Activated CD4-positive, alpha-beta memory T cell treated with anti-CD3 and anti-CD28 coated beads for 36 hours (primary cell): Measurements from ENCODE around the gene FN1. TPM values are rescaled to one million over a fixed set of nuclear protein-coding genes. Genes with fewer than 3 reads are reported as not detected.

Source experiments
- CTCF ChIA-PET: fragments of 350-600 bp; sonication (Branson Sonifier 250); formaldehyde crosslinking; loops from one replicate; lab custom pipeline; 2021; ENCODE audit warnings: antibody characterized with exemption, inconsistent platforms; lab: Charles Lee
- POLR2A ChIA-PET: fragments of 350-600 bp; sonication (Branson Sonifier 250); formaldehyde crosslinking; loops from one replicate; lab custom pipeline; 2021; ENCODE audit warnings: antibody characterized with exemption; lab: Charles Lee
- DNase-seq: peaks from one replicate; pipeline ENCODE4 v3.0.0-alpha.2; 2020
- H3K27ac Mint-ChIP-seq: one replicate; pipeline ENCODE4 v1.8.0; 2021; ENCODE audit warnings: mixed read lengths
- H3K27me3 Mint-ChIP-seq: one replicate; pipeline ENCODE4 v1.8.0; 2021; ENCODE audit warnings: mixed read lengths
- H3K36me3 Mint-ChIP-seq: one replicate; pipeline ENCODE4 v1.8.0; 2021; ENCODE audit warnings: mixed read lengths
- H3K4me1 Mint-ChIP-seq: one replicate; pipeline ENCODE4 v1.8.0; 2021; ENCODE audit warnings: low read depth, mixed read lengths
- H3K4me3 Mint-ChIP-seq: one replicate; pipeline ENCODE4 v1.8.0; 2021; ENCODE audit warnings: mild to moderate bottlenecking, mixed read lengths
- H3K9me3 Mint-ChIP-seq: one replicate; pipeline ENCODE4 v1.8.0; 2021; ENCODE audit warnings: mixed read lengths
- intact Hi-C: fragments of 100-400 bp; cut with micrococcal nuclease; formaldehyde crosslinking; loops from one replicate; pipeline ENCODE4 v1.15.1; 2023
- total RNA-seq, 2 experiments: library from RNA; stranded (reverse); gene quantifications; one replicate each; pipeline ENCODE4 v1.2.3, GENCODE V29; 2021

The FN1 gene
- total RNA-seq, 2 experiments from 2014 or later, result 0.50 to 0.53 TPM

DNA sequence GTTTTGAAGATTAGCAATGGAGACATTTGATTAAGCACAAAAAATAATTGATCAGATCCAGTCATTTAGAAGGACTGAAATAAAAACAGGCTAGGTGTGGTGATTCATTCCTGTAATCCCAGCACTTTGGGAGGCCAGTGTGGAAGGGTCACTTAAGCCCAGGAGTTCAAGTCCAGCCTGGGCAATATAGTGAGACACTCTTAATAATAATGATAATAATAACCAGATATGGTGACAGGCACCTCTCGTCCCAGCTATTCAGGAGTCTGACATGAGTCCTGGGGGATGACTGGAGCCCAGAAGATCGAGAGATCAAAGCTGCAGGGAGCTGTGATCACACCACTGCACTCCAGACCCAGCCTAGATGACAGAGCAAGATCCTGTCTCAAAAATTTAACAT lies 3.5 kb upstream of the FN1 start:
- Mint-ChIP-seq H3K36me3 (no peaks in the 10 kb centered on the region), H3K4me1 (peaks cover 15% of the 10 kb centered on the region), H3K27ac (no peak overlapping the region), H3K9me3 (no peaks in the 10 kb centered on the region), H3K27me3 (peaks cover 44% of the 10 kb centered on the region), H3K4me3 (no peak overlapping the region)
- POLR2A ChIA-PET, result no interaction called here
- CTCF ChIA-PET, result no interaction called here
- intact Hi-C loops, result loop anchor here (5.0 to 10.0 kb wide), 2 partner anchors 483 to 575 kb away; partner anchors contain the start of gene MREG
- no peak for DNase-seq

DNA sequence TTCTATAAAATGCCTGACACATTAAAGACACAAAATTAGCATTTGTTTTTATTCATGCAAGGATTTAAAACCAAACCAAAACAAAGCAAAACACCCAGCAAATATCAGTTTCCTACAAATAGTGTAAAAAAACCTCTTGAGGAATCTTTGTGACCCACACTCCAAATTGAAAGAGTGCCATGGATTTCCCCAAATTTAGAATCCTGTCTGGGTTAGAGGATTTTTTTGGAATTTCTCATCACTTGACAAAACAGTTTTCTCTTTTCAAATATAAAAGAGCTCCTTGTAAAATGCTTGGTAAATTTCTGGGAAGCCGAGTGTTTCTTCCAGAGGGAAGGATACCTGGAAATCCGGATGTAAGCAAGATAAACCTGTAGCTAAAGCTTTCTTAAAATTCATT lies 1.7 kb upstream of the FN1 start:
- no peak for DNase-seq
- Mint-ChIP-seq H3K27ac (no peak overlapping the region), H3K36me3 (no peaks in the 10 kb centered on the region), H3K4me1 (peaks cover 15% of the 10 kb centered on the region), H3K9me3 (no peaks in the 10 kb centered on the region), H3K4me3 (no peak overlapping the region), H3K27me3 (peaks cover 50% of the 10 kb centered on the region)
- intact Hi-C loops, result loop anchor here (5.0 to 10.0 kb wide), 2 partner anchors 485 to 577 kb away; partner anchors contain the start of gene MREG
- ChIA-PET CTCF (no interaction called here), POLR2A (no interaction called here)

GRCh38 chr2:215436705-215437565 lies 1.1 kb upstream of the FN1 start:
- ChIA-PET POLR2A (no interaction called here), CTCF (no interaction called here)
- intact Hi-C loops, result loop anchor here (5.0 to 10.0 kb wide), 2 partner anchors 485 to 578 kb away; partner anchors contain the start of gene MREG
- no peak for DNase-seq
- Mint-ChIP-seq H3K4me1 (peaks cover 15% of the 10 kb centered on the region), H3K9me3 (no peaks in the 10 kb centered on the region), H3K27me3 (peaks cover 51% of the 10 kb centered on the region), H3K4me3 (peak overlapping the region; percentile 72), H3K27ac (no peak overlapping the region), H3K36me3 (no peaks in the 10 kb centered on the region)

GRCh38 chr2:215435280-215435869 lies 493 bp downstream of the FN1 start:
- ChIA-PET POLR2A (no interaction called here), CTCF (no interaction called here)
- H3K4me3 Mint-ChIP-seq, result peak overlapping the region; percentile 55
- peaks cover 61% of the 10 kb centered on the region for H3K27me3 Mint-ChIP-seq
- H3K27ac Mint-ChIP-seq, result no peak overlapping the region
- intact Hi-C loops, result loop anchor here (5.0 to 10.0 kb wide), 2 partner anchors 487 to 579 kb away; partner anchors contain the start of gene MREG
- no peaks in the 10 kb centered on the region for H3K9me3 Mint-ChIP-seq
- peaks cover 15% of the 10 kb centered on the region for H3K4me1 Mint-ChIP-seq
- H3K36me3 Mint-ChIP-seq, result no peaks in the 10 kb centered on the region
- DNase-seq, result peak; percentile 9

GRCh38 chr2:215434447-215435279 lies 1.2 kb downstream of the FN1 start:
- Mint-ChIP-seq H3K27me3 (peaks cover 64% of the 10 kb centered on the region), H3K9me3 (no peaks in the 10 kb centered on the region), H3K4me1 (peaks cover 15% of the 10 kb centered on the region), H3K36me3 (no peaks in the 10 kb centered on the region), H3K27ac (no peak overlapping the region), H3K4me3 (peak overlapping the region; percentile 55)
- POLR2A ChIA-PET, result no interaction called here
- CTCF ChIA-PET, result no interaction called here
- intact Hi-C loops, result loop anchor here (5.0 to 10.0 kb wide), 2 partner anchors 488 to 580 kb away; partner anchors contain the start of gene MREG
- no peak for DNase-seq

- peaks cover 57% of the 10 kb centered on the region for H3K27me3 Mint-ChIP-seq
- intact Hi-C loops, result loop anchor here (10.0 kb wide), 1 partner anchor 582 kb away; the partner anchor contains the start of gene MREG
- H3K4me3 Mint-ChIP-seq, result no peak overlapping the region
- POLR2A ChIA-PET, result no interaction called here
- H3K4me1 Mint-ChIP-seq, result peaks cover 15% of the 10 kb centered on the region
- DNase-seq, result no peak
- H3K36me3 Mint-ChIP-seq, result no peaks in the 10 kb centered on the region
- H3K27ac Mint-ChIP-seq, result no peak overlapping the region
- no peaks in the 10 kb centered on the region for H3K9me3 Mint-ChIP-seq
- CTCF ChIA-PET, result no interaction called here
These were observed 2.9 kb downstream of the FN1 start for GRCh38 chr2:215432759-215433594.

DNA sequence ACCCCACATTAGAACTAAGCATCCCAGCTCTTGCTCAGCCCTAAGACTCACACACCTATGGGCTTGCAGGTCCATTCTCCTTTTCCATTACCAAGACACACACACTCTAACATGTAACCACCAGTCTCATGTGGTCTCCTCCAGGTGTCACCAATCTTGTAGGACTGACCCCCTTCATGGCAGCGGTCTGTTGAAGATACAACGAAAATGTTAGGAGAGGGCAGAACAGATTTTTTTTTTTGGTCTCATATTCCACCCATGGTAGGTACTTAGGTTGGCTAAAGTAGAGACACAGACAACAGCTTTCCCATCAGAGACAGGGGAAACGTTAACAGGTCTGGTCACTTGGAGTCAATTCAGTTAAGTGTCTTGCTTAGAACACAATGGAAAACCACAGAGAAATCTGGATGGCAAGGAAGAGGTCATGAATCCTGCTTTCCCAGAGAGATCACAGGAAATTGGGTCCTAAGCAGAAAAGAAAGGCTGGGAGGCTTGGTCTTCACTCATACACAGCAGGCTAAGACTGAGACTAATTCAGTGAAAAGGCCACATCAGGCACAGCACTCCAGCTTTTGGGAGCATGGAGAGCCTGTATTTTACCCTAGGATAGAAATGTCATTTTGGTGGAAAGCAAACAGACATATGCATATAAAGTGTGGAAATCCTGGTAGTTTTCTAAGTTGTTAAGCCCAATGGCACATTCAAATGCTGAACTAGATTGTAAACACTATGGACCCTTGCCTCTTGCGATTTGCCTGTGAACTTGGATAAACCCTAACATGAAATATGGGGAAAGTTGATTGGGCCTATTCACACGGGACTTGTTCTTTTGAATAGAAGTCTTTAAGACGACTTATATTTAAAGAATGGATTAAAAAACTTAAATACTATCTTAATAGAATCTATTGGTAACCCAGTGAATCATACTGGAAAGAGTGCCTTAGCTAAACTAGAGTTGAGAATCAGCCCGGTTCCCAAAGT lies 3.8 kb downstream of the FN1 start:
- H3K27me3 Mint-ChIP-seq, result peaks cover 55% of the 10 kb centered on the region
- no peak overlapping the region for H3K4me3 Mint-ChIP-seq
- H3K9me3 Mint-ChIP-seq, result no peaks in the 10 kb centered on the region
- ChIA-PET CTCF (no interaction called here), POLR2A (no interaction called here)
- H3K4me1 Mint-ChIP-seq, result peaks cover 14% of the 10 kb centered on the region
- no peak for DNase-seq
- intact Hi-C loops, result loop anchor here (10.0 kb wide), 1 partner anchor 583 kb away; the partner anchor contains the start of gene MREG
- H3K27ac Mint-ChIP-seq, result no peak overlapping the region
- H3K36me3 Mint-ChIP-seq, result no peaks in the 10 kb centered on the region

DNA sequence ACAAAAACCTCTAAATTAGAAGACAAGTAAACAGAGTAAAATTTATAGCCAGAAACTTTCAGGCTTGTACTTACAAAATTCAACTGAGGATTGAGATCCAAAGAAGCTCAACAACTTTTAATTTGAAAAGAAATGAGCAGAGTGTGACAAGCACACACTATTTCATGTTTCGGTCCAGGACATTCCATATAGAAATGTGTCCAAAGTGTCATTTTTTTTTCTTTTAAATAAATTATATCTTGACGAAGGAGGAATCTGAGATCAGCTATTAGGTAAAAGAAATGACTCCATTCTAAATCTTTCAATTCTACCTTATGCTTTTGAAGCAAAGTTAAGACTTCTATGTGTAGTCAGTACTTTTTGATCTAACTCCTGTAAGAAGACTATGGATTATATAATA lies 4.6 kb downstream of the FN1 start:
- H3K9me3 Mint-ChIP-seq, result no peaks in the 10 kb centered on the region
- no peak overlapping the region for H3K4me3 Mint-ChIP-seq
- H3K4me1 Mint-ChIP-seq, result peaks cover 6% of the 10 kb centered on the region
- DNase-seq, result no peak
- intact Hi-C loops, result loop anchor here (10.0 kb wide), 1 partner anchor 584 kb away; the partner anchor contains the start of gene MREG
- CTCF ChIA-PET, result no interaction called here
- POLR2A ChIA-PET, result no interaction called here
- no peaks in the 10 kb centered on the region for H3K36me3 Mint-ChIP-seq
- no peak overlapping the region for H3K27ac Mint-ChIP-seq
- H3K27me3 Mint-ChIP-seq, result peaks cover 49% of the 10 kb centered on the region

DNA sequence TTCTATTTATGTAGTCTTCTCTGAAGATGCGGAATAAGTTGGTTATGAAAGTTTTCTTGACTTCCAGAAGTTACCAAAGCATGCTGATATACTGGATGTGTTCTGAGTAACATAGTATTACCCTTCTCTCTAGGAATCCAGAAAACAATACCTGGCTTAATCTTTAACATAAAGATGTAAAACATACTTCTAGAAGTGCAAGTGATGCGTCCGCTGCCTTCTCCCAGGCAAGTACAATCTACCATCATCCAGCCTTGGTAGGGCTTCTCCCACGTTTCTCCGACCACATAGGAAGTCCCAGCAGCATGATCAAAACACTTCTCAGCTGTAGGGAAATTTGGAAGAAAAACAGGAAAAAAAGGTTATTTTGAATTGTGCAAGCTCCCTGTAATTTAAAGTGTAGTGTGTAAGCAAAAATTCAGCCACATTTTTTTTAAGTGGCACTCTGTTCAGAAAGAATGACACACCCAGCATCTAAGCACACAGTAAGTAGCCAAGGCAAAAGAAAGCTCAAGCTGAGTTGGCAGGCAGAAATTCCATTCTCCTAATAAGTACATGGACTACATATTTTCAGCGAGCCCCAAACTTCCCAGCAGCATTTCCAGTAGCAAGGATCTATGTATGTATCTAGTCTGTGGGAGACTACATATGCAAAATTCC lies 5.2 kb downstream of the FN1 start:
- H3K9me3 Mint-ChIP-seq, result no peaks in the 10 kb centered on the region
- H3K27me3 Mint-ChIP-seq, result peaks cover 48% of the 10 kb centered on the region
- no peaks in the 10 kb centered on the region for H3K36me3 Mint-ChIP-seq
- no peak overlapping the region for H3K4me3 Mint-ChIP-seq
- ChIA-PET CTCF (no interaction called here), POLR2A (no interaction called here)
- no peak overlapping the region for H3K27ac Mint-ChIP-seq
- intact Hi-C loops, result loop anchor here (10.0 kb wide), 1 partner anchor 584 kb away; the partner anchor contains the start of gene MREG
- no peak for DNase-seq
- peaks cover 4% of the 10 kb centered on the region for H3K4me1 Mint-ChIP-seq

DNA sequence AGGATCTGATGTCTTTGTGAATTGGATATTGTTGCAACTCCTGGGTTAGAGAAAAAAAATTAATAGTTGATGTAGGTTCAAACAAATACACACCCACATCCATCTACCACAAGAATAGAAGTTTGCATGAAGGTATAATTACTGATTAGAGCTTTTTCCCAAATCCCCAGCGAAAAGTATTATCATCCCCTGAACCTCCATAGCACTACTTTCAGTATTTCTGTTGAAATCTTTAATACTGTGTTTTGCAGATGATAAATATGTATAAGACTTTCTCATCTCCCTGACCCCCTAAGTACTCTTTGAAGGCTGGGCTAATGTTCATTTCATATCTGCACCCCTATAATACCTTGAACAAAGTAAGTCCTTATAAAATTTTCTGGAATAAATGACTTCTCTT lies 6.4 kb downstream of the FN1 start:
- Mint-ChIP-seq H3K27ac (no peak overlapping the region), H3K36me3 (no peaks in the 10 kb centered on the region)
- CTCF ChIA-PET, result no interaction called here

More for the DNA sequence above, 6.4 kb downstream of the FN1 start:
- Mint-ChIP-seq H3K4me3 (no peak overlapping the region), H3K9me3 (no peaks in the 10 kb centered on the region), H3K27me3 (peaks cover 36% of the 10 kb centered on the region), H3K4me1 (no peaks in the 10 kb centered on the region)
- POLR2A ChIA-PET, result no interaction called here
- intact Hi-C loops, result no loop called here
- no peak for DNase-seq
